GM18526 (cell line): ENCODE measurements around the gene ITSN2.

Source experiments
- POLR2A ChIP-seq: IDR thresholded peaks from 3 replicates; pipeline ENCODE4 v1.6.1; 2011; ENCODE audit not compliant: insufficient read length; ENCODE audit errors: extremely low read depth

ITSN2 gene

DNA sequence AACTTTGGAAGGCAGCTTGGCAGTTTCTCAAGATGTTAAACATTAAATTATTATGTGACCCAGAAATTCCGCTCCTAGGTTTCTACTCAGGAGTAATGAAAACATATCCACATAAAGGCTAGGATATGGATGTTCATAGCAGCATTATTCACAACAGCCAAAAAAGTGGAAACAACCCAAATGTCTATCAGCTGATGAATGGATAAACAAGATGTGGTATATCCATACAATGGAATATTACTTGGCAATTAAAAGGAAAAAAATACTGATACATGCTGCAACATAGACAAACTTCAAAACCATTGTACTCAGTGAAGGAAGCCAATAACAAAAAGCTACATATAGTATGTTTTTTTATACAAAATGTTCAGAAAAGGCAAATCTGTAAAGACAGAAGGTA, 197.8 kb downstream of the ITSN2 start:
- TF ChIP-seq POLR2A: no peak

DNA sequence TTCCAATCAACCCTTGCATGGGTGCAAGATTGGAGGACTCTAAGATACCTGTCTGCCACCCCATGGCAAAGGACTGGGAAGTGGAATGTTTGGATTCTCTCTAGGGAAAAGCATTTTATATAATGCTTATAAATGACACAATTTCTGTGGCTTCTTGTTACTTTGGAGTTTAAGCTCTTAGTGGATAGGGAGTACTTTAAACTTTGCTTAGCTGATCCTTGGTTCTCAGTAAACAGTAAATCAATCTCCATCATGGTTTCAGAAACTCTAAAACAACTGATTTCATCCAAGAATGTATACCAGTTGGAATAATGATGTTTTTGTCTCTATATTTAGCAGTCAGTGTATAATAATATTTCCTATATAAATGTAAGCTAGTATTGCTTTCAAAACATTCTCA, 199.6 kb downstream of the ITSN2 start:
- TF ChIP-seq POLR2A: no peak

GRCh38 chr2:24159708-24160107, 200.6 kb downstream of the ITSN2 start:
- no peak for TF ChIP-seq POLR2A

DNA sequence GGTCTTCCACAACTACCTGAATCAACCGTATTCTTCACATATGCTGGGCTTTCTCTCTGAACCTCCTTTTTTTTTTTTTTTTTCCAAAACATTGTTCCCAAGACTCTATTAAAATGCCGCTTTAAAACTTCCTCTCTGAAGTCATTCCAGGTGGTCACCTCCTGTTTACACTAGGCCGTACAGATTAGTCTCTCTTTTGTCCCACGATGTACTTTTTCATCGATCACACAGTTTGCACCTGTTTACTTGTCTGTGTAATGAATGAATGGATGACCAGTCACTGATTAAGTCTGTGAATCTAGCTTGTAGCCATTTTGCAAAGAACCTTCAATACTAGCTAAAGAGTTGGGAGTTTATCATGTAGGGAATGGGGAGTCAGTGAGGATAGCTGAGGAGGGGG, 202.2 kb downstream of the ITSN2 start:
- TF ChIP-seq POLR2A: no peak

- TF ChIP-seq POLR2A: no peak
Observed at GRCh38 chr2:24153478-24153877, 206.9 kb downstream of the ITSN2 start.
